ENCODE measurements around the gene MED31. TPM values are rescaled to one million over a fixed set of nuclear protein-coding genes. Genes with fewer than 3 reads are reported as not detected.

Gene MED31
- total RNA-seq, 2 donors from 2014 or later, result 12.8 to 16.6 TPM

- Histone ChIP-seq H3K36me3 (ENCODE audit: control insufficient read depth, insufficient read depth, low read length) (no peaks in the 10 kb centered on the region), H3K27me3 (ENCODE audit: control insufficient read depth, insufficient read depth, low read length, poor library complexity, severe bottlenecking) (no peaks in the 10 kb centered on the region), H3K9me3 (ENCODE audit: control insufficient read depth, low read length) (no peaks in the 10 kb centered on the region), H3K4me3 (ENCODE audit: low read length) (no peak overlapping the region), H3K27ac (ENCODE audit: low read depth, low read length) (no peak overlapping the region), H3K4me1 (ENCODE audit: control insufficient read depth, insufficient read depth, low read length) (peaks cover 9% of the 10 kb centered on the region), H3K9ac (ENCODE audit: extremely low read depth, low read length, poor library complexity, severe bottlenecking) (no peak overlapping the region)
- H3K9me3 Mint-ChIP-seq, result no peaks in the 10 kb centered on the region
- H3K4me3 Mint-ChIP-seq, result peak overlapping the region; percentile 5
- peak; percentile 81 for DNase-seq
- peaks cover 5% of the 10 kb centered on the region for H3K27me3 Mint-ChIP-seq (ENCODE audit: insufficient read depth)
- H3K4me1 Mint-ChIP-seq, result peaks cover 26% of the 10 kb centered on the region
- H3K27ac Mint-ChIP-seq, result peak overlapping the region; percentile 45
- H3K36me3 Mint-ChIP-seq (ENCODE audit: low read depth), result no peaks in the 10 kb centered on the region
- TF ChIP-seq, protein P1, sequence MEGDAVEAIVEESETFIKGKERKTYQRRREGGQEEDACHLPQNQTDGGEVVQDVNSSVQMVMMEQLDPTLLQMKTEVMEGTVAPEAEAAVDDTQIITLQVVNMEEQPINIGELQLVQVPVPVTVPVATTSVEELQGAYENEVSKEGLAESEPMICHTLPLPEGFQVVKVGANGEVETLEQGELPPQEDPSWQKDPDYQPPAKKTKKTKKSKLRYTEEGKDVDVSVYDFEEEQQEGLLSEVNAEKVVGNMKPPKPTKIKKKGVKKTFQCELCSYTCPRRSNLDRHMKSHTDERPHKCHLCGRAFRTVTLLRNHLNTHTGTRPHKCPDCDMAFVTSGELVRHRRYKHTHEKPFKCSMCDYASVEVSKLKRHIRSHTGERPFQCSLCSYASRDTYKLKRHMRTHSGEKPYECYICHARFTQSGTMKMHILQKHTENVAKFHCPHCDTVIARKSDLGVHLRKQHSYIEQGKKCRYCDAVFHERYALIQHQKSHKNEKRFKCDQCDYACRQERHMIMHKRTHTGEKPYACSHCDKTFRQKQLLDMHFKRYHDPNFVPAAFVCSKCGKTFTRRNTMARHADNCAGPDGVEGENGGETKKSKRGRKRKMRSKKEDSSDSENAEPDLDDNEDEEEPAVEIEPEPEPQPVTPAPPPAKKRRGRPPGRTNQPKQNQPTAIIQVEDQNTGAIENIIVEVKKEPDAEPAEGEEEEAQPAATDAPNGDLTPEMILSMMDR (conservative IDR thresholded peaks at IDR 0.05), result no peak
- 67 to 84% methylated on average over 3 to 7 of the region's 7 CpGs for WGBS, 2 experiments (ENCODE audit: insufficient coverage in 1 of 2, insufficient read length in 1 of 2)
Measured at GRCh38 chr17:6684460-6684783, 33.0 kb upstream of the MED31 start.

GRCh38 chr17:6683730-6684459 lies 32.5 kb upstream of the MED31 start:
- Mint-ChIP-seq H3K9me3 (no peaks in the 10 kb centered on the region), H3K27ac (peak overlapping the region; percentile 45), H3K27me3 (ENCODE audit: insufficient read depth) (peaks cover 5% of the 10 kb centered on the region), H3K36me3 (ENCODE audit: low read depth) (no peaks in the 10 kb centered on the region), H3K4me3 (peak overlapping the region; percentile 5), H3K4me1 (peaks cover 26% of the 10 kb centered on the region)
- H3K4me1 ChIP-seq (ENCODE audit: control insufficient read depth, insufficient read depth, low read length), result peaks cover 9% of the 10 kb centered on the region
- no peak for DNase-seq
- no peaks in the 10 kb centered on the region for H3K9me3 ChIP-seq (ENCODE audit: control insufficient read depth, low read length)
- no peaks in the 10 kb centered on the region for H3K36me3 ChIP-seq (ENCODE audit: control insufficient read depth, insufficient read depth, low read length)
- WGBS, 2 experiments (ENCODE audit: insufficient coverage in 1 of 2, insufficient read length in 1 of 2), result 97% methylated on average over 3 of the region's 3 CpGs; no CpG with 5 or more reads in 1 of the 2 experiments
- no peak overlapping the region for H3K9ac ChIP-seq (ENCODE audit: extremely low read depth, low read length, poor library complexity, severe bottlenecking)
- TF ChIP-seq, protein P1 (conservative IDR thresholded peaks at IDR 0.05), result no peak
- no peak overlapping the region for H3K27ac ChIP-seq (ENCODE audit: low read depth, low read length)
- no peaks in the 10 kb centered on the region for H3K27me3 ChIP-seq (ENCODE audit: control insufficient read depth, insufficient read depth, low read length, poor library complexity, severe bottlenecking)
- no peak overlapping the region for H3K4me3 ChIP-seq (ENCODE audit: low read length)

DNA sequence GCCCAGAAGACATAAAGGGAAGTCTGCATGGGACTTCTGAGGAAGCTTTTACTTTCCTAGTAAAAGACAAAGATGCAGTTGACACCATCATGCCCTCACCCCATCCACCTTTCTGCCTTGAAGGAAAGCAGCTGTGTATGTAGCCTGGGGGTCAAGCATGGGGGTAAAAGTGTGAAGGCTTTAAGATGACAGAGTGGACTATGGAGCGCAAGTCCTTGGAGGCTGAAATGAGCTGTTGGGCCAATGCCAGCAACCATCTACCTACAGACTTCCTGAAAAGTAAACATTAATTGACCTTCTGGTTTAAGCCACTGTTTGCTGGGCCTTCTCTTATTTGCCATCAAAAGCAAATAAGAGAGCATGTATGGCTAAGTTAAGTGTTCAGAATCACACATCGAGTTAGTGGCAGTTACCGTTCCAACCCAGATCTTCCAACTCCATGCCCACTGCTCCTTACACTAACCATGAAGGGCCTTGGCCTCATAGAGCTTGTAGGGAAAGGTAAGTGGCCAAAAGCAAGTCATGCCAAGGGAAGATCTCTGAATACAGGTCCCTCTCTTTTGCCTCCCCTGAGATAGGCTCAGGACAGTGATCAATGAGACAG lies 31.8 kb upstream of the MED31 start:
- peaks cover 8% of the 10 kb centered on the region for H3K27me3 Mint-ChIP-seq (ENCODE audit: insufficient read depth)
- 98 to 100% methylated on average over 2 to 3 of the region's 3 CpGs for WGBS, 2 experiments (ENCODE audit: insufficient coverage in 1 of 2, insufficient read length in 1 of 2)

More for the DNA sequence above, 31.8 kb upstream of the MED31 start:
- no peaks in the 10 kb centered on the region for H3K36me3 ChIP-seq (ENCODE audit: control insufficient read depth, insufficient read depth, low read length)
- Mint-ChIP-seq H3K9me3 (no peaks in the 10 kb centered on the region), H3K4me3 (no peak overlapping the region), H3K27ac (no peak overlapping the region), H3K4me1 (peaks cover 26% of the 10 kb centered on the region), H3K36me3 (ENCODE audit: low read depth) (no peaks in the 10 kb centered on the region)
- H3K4me1 ChIP-seq (ENCODE audit: control insufficient read depth, insufficient read depth, low read length), result peaks cover 9% of the 10 kb centered on the region
- TF ChIP-seq, protein P1 (conservative IDR thresholded peaks at IDR 0.05), result no peak
- H3K27ac ChIP-seq (ENCODE audit: low read depth, low read length), result no peak overlapping the region
- H3K4me3 ChIP-seq (ENCODE audit: low read length), result no peak overlapping the region
- no peaks in the 10 kb centered on the region for H3K27me3 ChIP-seq (ENCODE audit: control insufficient read depth, insufficient read depth, low read length, poor library complexity, severe bottlenecking)
- no peak for DNase-seq
- H3K9me3 ChIP-seq (ENCODE audit: control insufficient read depth, low read length), result no peaks in the 10 kb centered on the region
- no peak overlapping the region for H3K9ac ChIP-seq (ENCODE audit: extremely low read depth, low read length, poor library complexity, severe bottlenecking)

Measured in endodermal cell (in vitro differentiated cells).